HEK293T (cell line): ENCODE data around the gene ARPC4.

ENCODE experiments used
- CTCF ChIA-PET: fragments of 350-600 bp; formaldehyde crosslinking; extraction: SDS; loops from one replicate; lab custom pipeline; 2021; ENCODE audit warnings: antibody characterized with exemption, inconsistent platforms; lab: Yijun Ruan, JAX
- POLR2A ChIA-PET: fragments of 350-600 bp; formaldehyde crosslinking; extraction: SDS; loops from one replicate; lab custom pipeline; 2020; ENCODE audit warnings: antibody characterized with exemption, inconsistent platforms; lab: Yijun Ruan, JAX
- DNase-seq: peaks from one replicate; pipeline ENCODE4 v3.0.0; 2012; ENCODE audit warnings: mixed read lengths; ENCODE audit errors: extremely low spot score
- ARNT ChIP-seq: fragments of 450-650 bp; IDR thresholded peaks from 2 replicates; pipeline ENCODE4 v1.6.1; 2017; ENCODE audit warnings: mild to moderate bottlenecking
- BHLHE40 ChIP-seq: fragments of 450-650 bp; IDR thresholded peaks from 2 replicates; pipeline ENCODE4 v1.6.1; 2016; ENCODE audit warnings: mild to moderate bottlenecking, moderate library complexity, borderline replicate concordance
- CTBP1 ChIP-seq: fragments of 450-650 bp; IDR thresholded peaks from 2 replicates; pipeline ENCODE4 v1.6.1; 2016; ENCODE audit warnings: borderline replicate concordance
- ELF4 ChIP-seq: fragments of 450-650 bp; IDR thresholded peaks from 2 replicates; pipeline ENCODE4 v1.6.1; 2017; ENCODE audit warnings: antibody characterized with exemption
- FOXA1 ChIP-seq: fragments of 450-650 bp; IDR thresholded peaks from 2 replicates; pipeline ENCODE4 v1.6.1; 2016; ENCODE audit warnings: mild to moderate bottlenecking
- FOXK2 ChIP-seq: fragments of 450-650 bp; IDR thresholded peaks from 2 replicates; pipeline ENCODE4 v1.6.1; 2016; ENCODE audit warnings: mild to moderate bottlenecking
- FOXM1 ChIP-seq: fragments of 450-650 bp; IDR thresholded peaks from 2 replicates; pipeline ENCODE4 v1.6.1; 2017; ENCODE audit warnings: mild to moderate bottlenecking, borderline replicate concordance
- HDGF ChIP-seq: fragments of 450-650 bp; IDR thresholded peaks from 2 replicates; pipeline ENCODE4 v1.6.1; 2017; ENCODE audit warnings: antibody characterized with exemption, borderline replicate concordance
- L3MBTL2 ChIP-seq: fragments of 450-650 bp; conservative IDR thresholded peaks from 2 replicates; pipeline ENCODE4 v1.6.1; 2016; ENCODE audit warnings: mild to moderate bottlenecking
- LEF1 ChIP-seq: fragments of 450-650 bp; IDR thresholded peaks from 2 replicates; pipeline ENCODE4 v1.6.1; 2017; ENCODE audit warnings: mild to moderate bottlenecking, borderline replicate concordance
- NFRKB ChIP-seq: fragments of 450-650 bp; IDR thresholded peaks from 2 replicates; pipeline ENCODE4 v1.6.1; 2016; ENCODE audit warnings: mild to moderate bottlenecking, moderate library complexity
- PKNOX1 ChIP-seq: fragments of 450-650 bp; IDR thresholded peaks from 2 replicates; pipeline ENCODE4 v1.6.1; 2016
- SP1 ChIP-seq: fragments of 450-650 bp; IDR thresholded peaks from 2 replicates; pipeline ENCODE4 v1.6.1; 2017
- SUZ12 ChIP-seq: fragments of 450-650 bp; IDR thresholded peaks from 2 replicates; pipeline ENCODE4 v1.6.1; 2016; ENCODE audit warnings: mild to moderate bottlenecking
- TARDBP ChIP-seq: fragments of 450-650 bp; IDR thresholded peaks from 2 replicates; pipeline ENCODE4 v1.6.1; 2016
- ZNF384 ChIP-seq: fragments of 450-650 bp; IDR thresholded peaks from 2 replicates; pipeline ENCODE4 v1.6.1; 2016

Gene ARPC4

GRCh38 chr3:9776896-9777693 lies 15.8 kb upstream of the ARPC4 start:
- ChIA-PET CTCF (no interaction called here), POLR2A (no interaction called here)
- no peak for DNase-seq
- TF ChIP-seq SP1 = no peak
- no peak for TF ChIP-seq TARDBP
- no peak for TF ChIP-seq BHLHE40
- TF ChIP-seq FOXA1 = no peak
- TF ChIP-seq ARNT = no peak

- CTCF ChIA-PET = no interaction called here
Observed at GRCh38 chr3:9777694-9778021, 15.2 kb upstream of the ARPC4 start.

DNA sequence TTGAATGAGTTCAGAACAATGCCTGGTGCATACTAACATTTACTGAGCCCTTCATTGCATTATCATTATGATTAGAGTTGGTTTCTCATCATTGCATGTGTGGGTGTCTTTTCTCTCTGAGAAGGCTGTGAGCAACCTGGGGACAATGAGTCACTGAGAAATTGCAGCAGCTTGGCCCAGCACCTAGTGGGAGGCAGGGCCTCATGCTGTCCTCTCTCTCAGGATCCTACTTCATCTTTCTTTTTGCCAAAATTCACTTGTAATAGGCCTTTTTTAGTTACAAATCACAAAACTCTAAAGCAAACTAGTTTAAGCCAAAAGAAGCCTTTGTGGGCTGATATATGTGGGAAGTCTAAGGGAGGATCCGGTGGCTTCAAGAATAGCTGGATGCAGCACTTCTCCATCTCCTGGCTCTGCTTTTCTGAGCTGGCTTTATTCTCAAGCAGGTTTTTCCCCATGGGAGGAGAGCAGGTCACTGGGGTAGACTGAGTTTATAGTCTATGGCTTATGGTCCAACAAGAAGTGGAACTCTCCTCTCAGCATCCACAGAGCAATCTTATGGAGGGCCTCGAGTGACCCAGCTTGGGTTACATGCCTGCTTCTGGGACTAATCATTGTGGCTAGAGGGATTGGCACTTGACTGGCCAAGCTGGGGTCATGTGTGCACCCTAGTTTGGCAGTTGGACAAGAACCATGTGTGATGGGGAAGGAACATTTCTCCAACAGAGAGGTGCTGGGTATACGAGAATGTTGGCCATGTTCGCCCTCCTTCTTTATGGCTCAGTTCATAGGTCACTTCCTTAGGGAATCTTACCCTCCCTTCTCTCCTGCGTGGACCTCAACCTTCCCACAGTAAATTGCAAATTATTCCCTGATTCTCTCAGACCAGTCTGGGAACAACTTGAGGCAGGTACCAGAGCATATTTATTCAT lies 14.5 kb upstream of the ARPC4 start:
- POLR2A ChIA-PET = interaction anchor here (1.4 kb wide), 1 partner anchor 9 kb away, joined by 4 read pairs; the partner anchor contains the start of gene CAMK1
- TF ChIP-seq NFRKB = no peak
- DNase-seq = no peak
- CTCF ChIA-PET = no interaction called here

More at GRCh38 chr3:9777694-9778021, 15.2 kb upstream of the ARPC4 start:
- no peak for TF ChIP-seq PKNOX1
- TF ChIP-seq ZNF384 = no peak
- TF ChIP-seq FOXM1 = no peak
- TF ChIP-seq NFRKB = no peak
- TF ChIP-seq CTBP1 = no peak
- POLR2A ChIA-PET = no interaction called here
- no peak for DNase-seq

GRCh38 chr3:9779075-9779593 lies 13.7 kb upstream of the ARPC4 start:
- CTCF ChIA-PET = no interaction called here

GRCh38 chr3:9779721-9780457 lies 13.0 kb upstream of the ARPC4 start:
- CTCF ChIA-PET = no interaction called here
- POLR2A ChIA-PET = interaction anchor here (2.6 kb wide), 1 partner anchor 13 kb away, joined by 8 read pairs; the partner anchor contains the start of genes ARPC4 and TADA3
- no peak for DNase-seq
- TF ChIP-seq ARNT = no peak
- no peak for TF ChIP-seq FOXA1
- TF ChIP-seq TARDBP = no peak
- TF ChIP-seq LEF1 = no peak
- TF ChIP-seq PKNOX1 = no peak
- no peak for TF ChIP-seq SP1
- TF ChIP-seq NFRKB = no peak
- TF ChIP-seq BHLHE40 = no peak
- TF ChIP-seq FOXK2 = no peak
- TF ChIP-seq L3MBTL2 = no peak
- TF ChIP-seq ZNF384 = no peak
- no peak for TF ChIP-seq FOXM1
- TF ChIP-seq SUZ12 = no peak
- TF ChIP-seq HDGF = no peak

More at GRCh38 chr3:9779075-9779593, 13.7 kb upstream of the ARPC4 start:
- no peak for DNase-seq
- POLR2A ChIA-PET = interaction anchor here (1.4 kb wide), 1 partner anchor 10 kb away, joined by 4 read pairs; the partner anchor contains the start of gene CAMK1
- TF ChIP-seq SP1 (no peak), FOXK2 (no peak), FOXA1 (no peak)

- POLR2A ChIA-PET = interaction anchor here (2.6 kb wide), 1 partner anchor 12 kb away, joined by 8 read pairs; the partner anchor contains the start of genes ARPC4 and TADA3
- TF ChIP-seq BHLHE40 (no peak), FOXA1 (no peak), FOXK2 (no peak), CTBP1 (no peak), LEF1 (no peak), L3MBTL2 (no peak), ZNF384 (no peak), ELF4 (no peak), TARDBP (no peak), ARNT (no peak), PKNOX1 (no peak), NFRKB (no peak), FOXM1 (no peak), SUZ12 (no peak), HDGF (no peak), SP1 (no peak)
- DNase-seq = no peak
- CTCF ChIA-PET = no interaction called here
Observed at GRCh38 chr3:9780458-9780812, 12.4 kb upstream of the ARPC4 start.
